Caco-2 (cell line): ENCODE measurements around the gene LEMD1. TPM values are rescaled to one million over a fixed set of nuclear protein-coding genes. Genes with fewer than 3 reads are reported as not detected.
A peak's percentile ranks its signal among the peaks of the same experiment; 100 is the strongest.

Experiments used
- BruUV-seq: library from RNA; stranded (reverse); fragments of 400-500 nt; replicated peaks from 2 replicates; lab custom pipeline; 2021; lab: Mats Ljungman, UMichigan
- CTCF ChIA-PET: fragments of 300-600 bp; sonication (Branson Sonifier 250); formaldehyde crosslinking; loops from one replicate; lab custom pipeline; 2022; ENCODE audit warnings: antibody characterized with exemption; lab: Charles Lee
- POLR2A ChIA-PET: fragments of 300-600 bp; sonication (Branson Sonifier 250); formaldehyde crosslinking; loops from one replicate; lab custom pipeline; 2022; ENCODE audit warnings: antibody characterized with exemption; lab: Charles Lee
- DNase-seq, 2 experiments: peaks; one replicate each; pipeline versions ENCODE4 v3.0.0 to v3.0.0-alpha.2; 2020 to 2022
- H3K27me3 ChIP-seq: replicated peaks from 2 replicates; pipeline ENCODE4 v1.6.0; 2011; ENCODE audit warnings: low read length; ENCODE audit not compliant: control insufficient read depth, insufficient read depth
- H3K36me3 ChIP-seq: 2 replicates; pipeline ENCODE4 v1.5.1; 2011; ENCODE audit warnings: low read length; ENCODE audit not compliant: control insufficient read depth, insufficient read depth
- H3K4me1 ChIP-seq: fragments of 250-450 bp; sonication (Bioruptor Pico); 2 replicates; pipeline ENCODE4 v1.5.1; 2020; ENCODE audit warnings: mild to moderate bottlenecking
- H3K4me3 ChIP-seq: 2 replicates; pipeline ENCODE4 v1.5.1; 2011; ENCODE audit warnings: low read depth, mild to moderate bottlenecking, control low read depth, low read length
- H3K9me3 ChIP-seq: fragments of 250-450 bp; sonication (Bioruptor Pico); 2 replicates; pipeline ENCODE4 v1.5.1; 2020; ENCODE audit warnings: mild to moderate bottlenecking, moderate library complexity
- H3K27ac Mint-ChIP-seq: one replicate; pipeline ENCODE4 v1.8.0; 2022; ENCODE audit warnings: mixed read lengths; ENCODE audit not compliant: unreplicated experiment
- H3K27me3 Mint-ChIP-seq: one replicate; pipeline ENCODE4 v1.8.0; 2022; ENCODE audit warnings: mixed read lengths; ENCODE audit not compliant: insufficient read depth, unreplicated experiment
- H3K36me3 Mint-ChIP-seq: one replicate; pipeline ENCODE4 v1.8.0; 2022; ENCODE audit warnings: mild to moderate bottlenecking, mixed read lengths; ENCODE audit not compliant: insufficient read depth, unreplicated experiment
- H3K4me1 Mint-ChIP-seq: one replicate; pipeline ENCODE4 v1.8.0; 2022; ENCODE audit warnings: low read depth, mixed read lengths; ENCODE audit not compliant: unreplicated experiment
- H3K4me3 Mint-ChIP-seq: one replicate; pipeline ENCODE4 v1.8.0; 2022; ENCODE audit warnings: mild to moderate bottlenecking, moderate library complexity, mixed read lengths; ENCODE audit not compliant: unreplicated experiment
- H3K9me3 Mint-ChIP-seq: one replicate; pipeline ENCODE4 v1.8.0; 2022; ENCODE audit warnings: mixed read lengths; ENCODE audit not compliant: unreplicated experiment
- intact Hi-C: fragments of 100-400 bp; cut with micrococcal nuclease; formaldehyde crosslinking; loops from one replicate; pipeline ENCODE4 v1.10.0; 2022; ENCODE audit not compliant: unreplicated experiment
- total RNA-seq: library from RNA; stranded (reverse); gene quantifications from 2 replicates; pipeline ENCODE4 v1.2.3, GENCODE V29; 2022
- TF ChIP-seq, protein P1 (sequence below), 2 experiments: fragments of 200-600 bp in 1 of 2; IDR thresholded peaks; 1 replicate in 1 of 2; 2 replicates in 1 of 2; pipeline versions ENCODE4 v1.5.1 to v1.8.0; 2011 to 2022; ENCODE audit warnings: antibody characterized with exemption in 1 of 2, control low read depth in 1 of 2, inconsistent platforms in 1 of 2, low read depth in 1 of 2, low read length in 1 of 2, mild to moderate bottlenecking in 1 of 2, moderate library complexity in 1 of 2; ENCODE audit not compliant: insufficient read depth in 1 of 2, severe bottlenecking in 1 of 2, unreplicated experiment in 1 of 2

Gene LEMD1
- total RNA-seq, 1 experiment from 2014 or later = not detected

- H3K27ac Mint-ChIP-seq = no peak overlapping the region
- intact Hi-C loops = no loop called here
- TF ChIP-seq, protein P1, sequence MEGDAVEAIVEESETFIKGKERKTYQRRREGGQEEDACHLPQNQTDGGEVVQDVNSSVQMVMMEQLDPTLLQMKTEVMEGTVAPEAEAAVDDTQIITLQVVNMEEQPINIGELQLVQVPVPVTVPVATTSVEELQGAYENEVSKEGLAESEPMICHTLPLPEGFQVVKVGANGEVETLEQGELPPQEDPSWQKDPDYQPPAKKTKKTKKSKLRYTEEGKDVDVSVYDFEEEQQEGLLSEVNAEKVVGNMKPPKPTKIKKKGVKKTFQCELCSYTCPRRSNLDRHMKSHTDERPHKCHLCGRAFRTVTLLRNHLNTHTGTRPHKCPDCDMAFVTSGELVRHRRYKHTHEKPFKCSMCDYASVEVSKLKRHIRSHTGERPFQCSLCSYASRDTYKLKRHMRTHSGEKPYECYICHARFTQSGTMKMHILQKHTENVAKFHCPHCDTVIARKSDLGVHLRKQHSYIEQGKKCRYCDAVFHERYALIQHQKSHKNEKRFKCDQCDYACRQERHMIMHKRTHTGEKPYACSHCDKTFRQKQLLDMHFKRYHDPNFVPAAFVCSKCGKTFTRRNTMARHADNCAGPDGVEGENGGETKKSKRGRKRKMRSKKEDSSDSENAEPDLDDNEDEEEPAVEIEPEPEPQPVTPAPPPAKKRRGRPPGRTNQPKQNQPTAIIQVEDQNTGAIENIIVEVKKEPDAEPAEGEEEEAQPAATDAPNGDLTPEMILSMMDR (IDR thresholded peaks at IDR 0.05; ENCODE audit: insufficient read depth in 1 of 2, low read depth in 1 of 2, low read length in 1 of 2, severe bottlenecking in 1 of 2, unreplicated experiment in 1 of 2) = no peak
Measured at GRCh38 chr1:205375835-205376545, 45.9 kb downstream of the LEMD1 start.

GRCh38 chr1:205374210-205375078 lies 47.4 kb downstream of the LEMD1 start:
- no peaks in the 10 kb centered on the region for H3K9me3 ChIP-seq
- no peaks in the 10 kb centered on the region for H3K9me3 Mint-ChIP-seq
- peaks cover 23% of the 10 kb centered on the region for H3K27me3 Mint-ChIP-seq
- no peak overlapping the region for H3K27ac Mint-ChIP-seq
- ChIA-PET POLR2A (no interaction called here), CTCF (no interaction called here)
- H3K36me3 Mint-ChIP-seq = no peaks in the 10 kb centered on the region
- no peak for DNase-seq
- intact Hi-C loops = no loop called here
- TF ChIP-seq, protein P1 (IDR thresholded peaks at IDR 0.05; ENCODE audit: insufficient read depth in 1 of 2, low read depth in 1 of 2, low read length in 1 of 2, severe bottlenecking in 1 of 2, unreplicated experiment in 1 of 2) = no peak
- H3K27me3 ChIP-seq = no peaks in the 10 kb centered on the region
- H3K4me1 ChIP-seq = 0 out of 2 replicates have a peak, but pooled peaks cover 7% of the 10 kb centered on the region
- H3K36me3 ChIP-seq = no peaks in the 10 kb centered on the region
- peaks cover 4% of the 10 kb centered on the region for H3K4me1 Mint-ChIP-seq
- no peak overlapping the region for H3K4me3 ChIP-seq
- H3K4me3 Mint-ChIP-seq = no peak overlapping the region
- no TSS peak for BruUV-seq

More at GRCh38 chr1:205375835-205376545, 45.9 kb downstream of the LEMD1 start:
- H3K4me1 ChIP-seq = 0 out of 2 replicates have a peak, but pooled peaks cover 7% of the 10 kb centered on the region
- ChIA-PET POLR2A (no interaction called here), CTCF (interaction anchor here (1.3 to 1.6 kb wide), 3 partner anchors 22 to 109 kb away, joined by 4 to 8 read pairs (median 6); no protein-coding TSS in a partner anchor)
- H3K4me3 ChIP-seq = no peak overlapping the region
- no peaks in the 10 kb centered on the region for H3K36me3 ChIP-seq
- H3K27me3 ChIP-seq = no peaks in the 10 kb centered on the region
- peak in 1 of 2 experiments; percentile 39 for DNase-seq
- no peak overlapping the region for H3K4me3 Mint-ChIP-seq
- H3K9me3 Mint-ChIP-seq = no peaks in the 10 kb centered on the region
- no peaks in the 10 kb centered on the region for H3K36me3 Mint-ChIP-seq
- BruUV-seq = no TSS peak
- H3K4me1 Mint-ChIP-seq = peaks cover 4% of the 10 kb centered on the region
- no peaks in the 10 kb centered on the region for H3K9me3 ChIP-seq
- H3K27me3 Mint-ChIP-seq = peaks cover 23% of the 10 kb centered on the region

- CTCF ChIA-PET = interaction anchor here (0.6 kb wide), 1 partner anchor 12 kb away, joined by 5 read pairs; no protein-coding TSS in a partner anchor
Measured at GRCh38 chr1:205373798-205374175, 48.1 kb downstream of the LEMD1 start.

More at GRCh38 chr1:205373798-205374175, 48.1 kb downstream of the LEMD1 start:
- Histone ChIP-seq H3K4me3 (no peak overlapping the region), H3K27me3 (no peaks in the 10 kb centered on the region), H3K9me3 (no peaks in the 10 kb centered on the region), H3K4me1 (0 out of 2 replicates have a peak, but pooled peaks cover 7% of the 10 kb centered on the region), H3K36me3 (no peaks in the 10 kb centered on the region)
- Mint-ChIP-seq H3K27ac (no peak overlapping the region), H3K27me3 (peaks cover 19% of the 10 kb centered on the region), H3K4me3 (no peak overlapping the region), H3K4me1 (peaks cover 4% of the 10 kb centered on the region), H3K9me3 (no peaks in the 10 kb centered on the region), H3K36me3 (no peaks in the 10 kb centered on the region)
- DNase-seq = no peak
- TF ChIP-seq, protein P1 (IDR thresholded peaks at IDR 0.05; ENCODE audit: insufficient read depth in 1 of 2, low read depth in 1 of 2, low read length in 1 of 2, severe bottlenecking in 1 of 2, unreplicated experiment in 1 of 2) = no peak
- no TSS peak for BruUV-seq
- intact Hi-C loops = no loop called here
- POLR2A ChIA-PET = no interaction called here
